Hepatocyte (in vitro differentiated cells): ENCODE measurements around the gene EFCAB6. TPM values are rescaled to one million over a fixed set of nuclear protein-coding genes. Genes with fewer than 3 reads are reported as not detected.
A peak's percentile ranks its signal among the peaks of the same experiment; 100 is the strongest.

Experiments
- DNase-seq: peaks from one replicate; pipeline ENCODE4 v3.0.0-alpha.2; 2016; ENCODE audit warnings: low spot score
- H2AFZ ChIP-seq: fragments of 200-600 bp; sonication (generic); 2 replicates; pipeline ENCODE4 v1.6.0; 2016; ENCODE audit warnings: antibody characterized with exemption, mild to moderate bottlenecking
- H3K27ac ChIP-seq: fragments of 200-600 bp; sonication (generic); 2 replicates; pipeline ENCODE4 v1.5.1; 2016; ENCODE audit warnings: mild to moderate bottlenecking
- H3K27me3 ChIP-seq: fragments of 200-600 bp; sonication (generic); 2 replicates; pipeline ENCODE4 v1.6.1; 2016
- H3K36me3 ChIP-seq: fragments of 200-600 bp; sonication (generic); replicated peaks from 2 replicates; pipeline ENCODE4 v1.5.1; 2016; ENCODE audit warnings: low read depth; ENCODE audit not compliant: insufficient read depth
- H3K4me1 ChIP-seq: fragments of 200-600 bp; sonication (generic); 2 replicates; pipeline ENCODE4 v1.5.1; 2016; ENCODE audit warnings: mild to moderate bottlenecking, moderate library complexity; ENCODE audit not compliant: insufficient read depth
- H3K4me2 ChIP-seq: fragments of 200-600 bp; sonication (generic); 2 replicates; pipeline ENCODE4 v1.6.0; 2016
- H3K4me3 ChIP-seq: fragments of 200-600 bp; sonication (generic); 2 replicates; pipeline ENCODE4 v1.5.1; 2016; ENCODE audit warnings: mild to moderate bottlenecking
- H3K79me2 ChIP-seq: fragments of 200-600 bp; sonication (generic); 2 replicates; pipeline ENCODE4 v1.6.0; 2017; ENCODE audit warnings: mild to moderate bottlenecking
- H3K9me2 ChIP-seq: fragments of 200-600 bp; sonication (generic); replicated peaks from 2 replicates; pipeline ENCODE4 v1.6.0; 2017; ENCODE audit warnings: mild to moderate bottlenecking; ENCODE audit not compliant: insufficient read depth
- H3K9me3 ChIP-seq: fragments of 200-600 bp; sonication (generic); 2 replicates; pipeline ENCODE4 v1.5.1; 2016; ENCODE audit warnings: low read depth, mild to moderate bottlenecking
- H4K20me1 ChIP-seq: fragments of 200-600 bp; sonication (generic); 2 replicates; pipeline ENCODE4 v1.6.0; 2016; ENCODE audit warnings: mild to moderate bottlenecking; ENCODE audit not compliant: insufficient read depth, poor library complexity, severe bottlenecking
- EZH2 ChIP-seq: fragments of 200-600 bp; sonication (generic); IDR thresholded peaks from 2 replicates; pipeline ENCODE4 v1.6.1; 2016; ENCODE audit warnings: antibody characterized with exemption, mild to moderate bottlenecking, borderline replicate concordance
- EZH2phosphoT487 ChIP-seq: fragments of 200-600 bp; sonication (generic); IDR thresholded peaks from one replicate; pipeline ENCODE4 v1.6.1; 2018; ENCODE audit warnings: antibody characterized with exemption, mild to moderate bottlenecking, low read depth, moderate library complexity; ENCODE audit not compliant: unreplicated experiment, severe bottlenecking
- WGBS: methylation state at CpG from one replicate; pipeline ENCODE4 v1.1.6; 2016; ENCODE audit warnings: low lambda C conversion rate; ENCODE audit errors: missing lambda C conversion rate; 5-methylcytosine and 5-hydroxymethylcytosine counted together
- polyA plus RNA-seq: library from polyadenylated mRNA; unstranded; fragments of >200 nt; fragmentation: Nextera tagmentation; extraction: Ambion mirVana; gene quantifications from 2 replicates; pipeline ENCODE4 v1.2.1, GENCODE V29; 2016
- total RNA-seq: library from RNA; depleted of rRNA; stranded (reverse); fragments of >200 nt; gene quantifications from 2 replicates; pipeline ENCODE4 v1.2.3, GENCODE V29; 2014
- TF ChIP-seq, protein P1 (sequence below): fragments of 200-600 bp; sonication (generic); IDR thresholded peaks from 2 replicates; pipeline ENCODE4 v1.5.1; 2016; ENCODE audit warnings: antibody characterized with exemption, mild to moderate bottlenecking; ENCODE audit not compliant: poor library complexity

The EFCAB6 gene
- total and polyA plus RNA-seq, 2 experiments from 2014 or later, result 0.59 to 2.1 TPM

GRCh38 chr22:43620197-43620596 lies 191.9 kb downstream of the EFCAB6 start:
- no peak overlapping the region for H3K4me3 ChIP-seq
- WGBS, result 96% methylated on average over 3 of the region's 3 CpGs
- no peak overlapping the region for H3K27ac ChIP-seq
- no peaks in the 10 kb centered on the region for H4K20me1 ChIP-seq
- H3K4me2 ChIP-seq, result no peak overlapping the region
- H3K4me1 ChIP-seq, result no peaks in the 10 kb centered on the region
- H3K9me2 ChIP-seq, result no peaks in the 10 kb centered on the region
- no peaks in the 10 kb centered on the region for H3K27me3 ChIP-seq
- DNase-seq, result no peak
- H3K36me3 ChIP-seq, result no peaks in the 10 kb centered on the region
- H3K9me3 ChIP-seq, result no peaks in the 10 kb centered on the region
- no peaks in the 10 kb centered on the region for H3K79me2 ChIP-seq
- TF ChIP-seq EZH2phosphoT487 (no peak), EZH2 (no peak)
- TF ChIP-seq, protein P1, sequence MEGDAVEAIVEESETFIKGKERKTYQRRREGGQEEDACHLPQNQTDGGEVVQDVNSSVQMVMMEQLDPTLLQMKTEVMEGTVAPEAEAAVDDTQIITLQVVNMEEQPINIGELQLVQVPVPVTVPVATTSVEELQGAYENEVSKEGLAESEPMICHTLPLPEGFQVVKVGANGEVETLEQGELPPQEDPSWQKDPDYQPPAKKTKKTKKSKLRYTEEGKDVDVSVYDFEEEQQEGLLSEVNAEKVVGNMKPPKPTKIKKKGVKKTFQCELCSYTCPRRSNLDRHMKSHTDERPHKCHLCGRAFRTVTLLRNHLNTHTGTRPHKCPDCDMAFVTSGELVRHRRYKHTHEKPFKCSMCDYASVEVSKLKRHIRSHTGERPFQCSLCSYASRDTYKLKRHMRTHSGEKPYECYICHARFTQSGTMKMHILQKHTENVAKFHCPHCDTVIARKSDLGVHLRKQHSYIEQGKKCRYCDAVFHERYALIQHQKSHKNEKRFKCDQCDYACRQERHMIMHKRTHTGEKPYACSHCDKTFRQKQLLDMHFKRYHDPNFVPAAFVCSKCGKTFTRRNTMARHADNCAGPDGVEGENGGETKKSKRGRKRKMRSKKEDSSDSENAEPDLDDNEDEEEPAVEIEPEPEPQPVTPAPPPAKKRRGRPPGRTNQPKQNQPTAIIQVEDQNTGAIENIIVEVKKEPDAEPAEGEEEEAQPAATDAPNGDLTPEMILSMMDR, result no peak
- H2AFZ ChIP-seq, result no peak overlapping the region

GRCh38 chr22:43618517-43618916 lies 193.6 kb downstream of the EFCAB6 start:
- no peaks in the 10 kb centered on the region for H4K20me1 ChIP-seq
- no peaks in the 10 kb centered on the region for H3K4me1 ChIP-seq
- H3K36me3 ChIP-seq, result no peaks in the 10 kb centered on the region
- no peaks in the 10 kb centered on the region for H3K9me2 ChIP-seq
- no peak overlapping the region for H2AFZ ChIP-seq
- TF ChIP-seq EZH2phosphoT487 (no peak), EZH2 (no peak)
- TF ChIP-seq, protein P1, result no peak
- H3K27me3 ChIP-seq, result no peaks in the 10 kb centered on the region
- H3K4me2 ChIP-seq, result no peak overlapping the region
- H3K27ac ChIP-seq, result no peak overlapping the region
- no peaks in the 10 kb centered on the region for H3K9me3 ChIP-seq
- 91% methylated on average over 4 of the region's 4 CpGs for WGBS
- no peak overlapping the region for H3K4me3 ChIP-seq
- no peaks in the 10 kb centered on the region for H3K79me2 ChIP-seq
- DNase-seq, result no peak

- Histone ChIP-seq H3K36me3 (no peaks in the 10 kb centered on the region), H3K4me2 (no peak overlapping the region), H3K27me3 (no peaks in the 10 kb centered on the region), H3K9me3 (no peaks in the 10 kb centered on the region), H2AFZ (no peak overlapping the region), H3K9me2 (no peaks in the 10 kb centered on the region), H3K4me1 (no peaks in the 10 kb centered on the region), H3K79me2 (no peaks in the 10 kb centered on the region), H3K4me3 (no peak overlapping the region), H4K20me1 (no peaks in the 10 kb centered on the region), H3K27ac (no peak overlapping the region)
- 87% methylated on average over 3 of the region's 3 CpGs for WGBS
- peak; percentile 56 for DNase-seq
- TF ChIP-seq, protein P1, result no peak
- no peak for TF ChIP-seq EZH2
- no peak for TF ChIP-seq EZH2phosphoT487
These were observed 195.5 kb downstream of the EFCAB6 start for GRCh38 chr22:43616645-43617044.

DNA sequence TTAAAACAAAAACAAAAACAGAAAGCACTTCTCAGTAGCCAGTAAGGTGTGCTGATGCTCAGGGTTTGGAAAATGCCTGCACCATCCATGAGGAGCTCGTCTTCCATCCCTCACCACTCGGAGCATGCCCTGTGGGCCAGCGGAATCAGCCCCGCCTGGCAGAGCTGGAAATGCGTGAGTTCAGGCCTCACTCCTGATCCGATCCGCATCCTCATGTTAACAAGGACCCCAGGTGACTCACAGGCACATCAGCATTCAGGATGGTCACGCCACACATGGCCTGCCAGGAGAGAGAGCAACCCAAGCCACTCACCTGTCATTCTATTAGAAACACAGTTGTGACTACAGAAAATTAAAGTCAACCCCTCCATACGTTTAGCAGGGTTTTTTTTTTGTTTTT lies 211.8 kb downstream of the EFCAB6 start:
- no peaks in the 10 kb centered on the region for H3K27me3 ChIP-seq
- no peaks in the 10 kb centered on the region for H4K20me1 ChIP-seq
- no peaks in the 10 kb centered on the region for H3K79me2 ChIP-seq
- no peak overlapping the region for H3K4me2 ChIP-seq
- H3K4me1 ChIP-seq, result no peaks in the 10 kb centered on the region
- no peak overlapping the region for H3K4me3 ChIP-seq
- H2AFZ ChIP-seq, result no peak overlapping the region
- DNase-seq, result no peak
- no peaks in the 10 kb centered on the region for H3K36me3 ChIP-seq
- TF ChIP-seq, protein P1, result no peak
- TF ChIP-seq EZH2phosphoT487 (no peak), EZH2 (no peak)
- H3K9me2 ChIP-seq, result no peaks in the 10 kb centered on the region
- WGBS, result 83% methylated on average over 9 of the region's 9 CpGs
- no peak overlapping the region for H3K27ac ChIP-seq
- H3K9me3 ChIP-seq, result no peaks in the 10 kb centered on the region
